Panc1 (cell line): ENCODE results near the gene CACNA1C.

ENCODE experiments used
- POLR2AphosphoS5 ChIP-seq: IDR thresholded peaks from 2 replicates; pipeline ENCODE4 v1.6.1; 2012; ENCODE audit warnings: mild to moderate bottlenecking, low read depth, low read length, moderate library complexity
- TCF7L2 ChIP-seq: IDR thresholded peaks from 2 replicates; pipeline ENCODE4 v1.6.1; 2011; ENCODE audit warnings: mild to moderate bottlenecking, low read depth, low read length, inconsistent platforms
- TF ChIP-seq, protein P1 (sequence below): fragments of 450-650 bp; IDR thresholded peaks from 2 replicates; pipeline ENCODE4 v1.5.1; 2017; ENCODE audit warnings: mild to moderate bottlenecking
- TF ChIP-seq, protein P2 (sequence below), 2 experiments: IDR thresholded peaks; 2 replicates each; pipeline ENCODE4 v1.6.1; 2011 to 2012; ENCODE audit warnings: low read depth in 2 of 2, control low read depth in 1 of 2, low read length in 1 of 2, mild to moderate bottlenecking in 1 of 2, moderate library complexity in 1 of 2; ENCODE audit not compliant: insufficient read depth in 1 of 2

DNA sequence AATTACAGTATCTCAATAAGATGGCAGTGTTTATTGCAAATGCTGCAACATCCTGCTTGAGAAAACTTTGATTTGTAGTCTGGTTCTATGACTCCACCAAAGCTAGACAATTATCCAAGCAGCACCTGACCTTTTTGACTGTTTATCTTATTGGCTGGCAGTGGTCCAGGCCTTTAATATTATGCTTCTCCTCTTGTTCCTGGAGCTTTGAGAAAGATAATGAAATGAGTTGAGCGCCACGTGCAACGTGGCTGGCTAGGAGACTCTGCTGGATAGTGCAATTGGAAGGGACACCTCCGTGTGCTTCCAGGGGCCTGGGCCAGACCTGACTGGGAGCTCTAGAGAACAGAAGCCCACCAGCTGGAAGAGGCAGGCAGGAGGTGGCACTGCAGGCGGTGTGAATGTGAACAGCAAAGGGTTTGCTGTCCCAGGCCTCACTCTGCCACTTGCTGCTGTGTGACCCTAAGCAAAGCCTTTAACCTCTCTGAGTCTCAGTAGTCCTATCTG, 349.3 kb downstream of the CACNA1C start:
- TF ChIP-seq, protein P1, sequence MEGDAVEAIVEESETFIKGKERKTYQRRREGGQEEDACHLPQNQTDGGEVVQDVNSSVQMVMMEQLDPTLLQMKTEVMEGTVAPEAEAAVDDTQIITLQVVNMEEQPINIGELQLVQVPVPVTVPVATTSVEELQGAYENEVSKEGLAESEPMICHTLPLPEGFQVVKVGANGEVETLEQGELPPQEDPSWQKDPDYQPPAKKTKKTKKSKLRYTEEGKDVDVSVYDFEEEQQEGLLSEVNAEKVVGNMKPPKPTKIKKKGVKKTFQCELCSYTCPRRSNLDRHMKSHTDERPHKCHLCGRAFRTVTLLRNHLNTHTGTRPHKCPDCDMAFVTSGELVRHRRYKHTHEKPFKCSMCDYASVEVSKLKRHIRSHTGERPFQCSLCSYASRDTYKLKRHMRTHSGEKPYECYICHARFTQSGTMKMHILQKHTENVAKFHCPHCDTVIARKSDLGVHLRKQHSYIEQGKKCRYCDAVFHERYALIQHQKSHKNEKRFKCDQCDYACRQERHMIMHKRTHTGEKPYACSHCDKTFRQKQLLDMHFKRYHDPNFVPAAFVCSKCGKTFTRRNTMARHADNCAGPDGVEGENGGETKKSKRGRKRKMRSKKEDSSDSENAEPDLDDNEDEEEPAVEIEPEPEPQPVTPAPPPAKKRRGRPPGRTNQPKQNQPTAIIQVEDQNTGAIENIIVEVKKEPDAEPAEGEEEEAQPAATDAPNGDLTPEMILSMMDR: no peak
- no peak for TF ChIP-seq TCF7L2
- no peak for TF ChIP-seq POLR2AphosphoS5
- TF ChIP-seq, protein P2, sequence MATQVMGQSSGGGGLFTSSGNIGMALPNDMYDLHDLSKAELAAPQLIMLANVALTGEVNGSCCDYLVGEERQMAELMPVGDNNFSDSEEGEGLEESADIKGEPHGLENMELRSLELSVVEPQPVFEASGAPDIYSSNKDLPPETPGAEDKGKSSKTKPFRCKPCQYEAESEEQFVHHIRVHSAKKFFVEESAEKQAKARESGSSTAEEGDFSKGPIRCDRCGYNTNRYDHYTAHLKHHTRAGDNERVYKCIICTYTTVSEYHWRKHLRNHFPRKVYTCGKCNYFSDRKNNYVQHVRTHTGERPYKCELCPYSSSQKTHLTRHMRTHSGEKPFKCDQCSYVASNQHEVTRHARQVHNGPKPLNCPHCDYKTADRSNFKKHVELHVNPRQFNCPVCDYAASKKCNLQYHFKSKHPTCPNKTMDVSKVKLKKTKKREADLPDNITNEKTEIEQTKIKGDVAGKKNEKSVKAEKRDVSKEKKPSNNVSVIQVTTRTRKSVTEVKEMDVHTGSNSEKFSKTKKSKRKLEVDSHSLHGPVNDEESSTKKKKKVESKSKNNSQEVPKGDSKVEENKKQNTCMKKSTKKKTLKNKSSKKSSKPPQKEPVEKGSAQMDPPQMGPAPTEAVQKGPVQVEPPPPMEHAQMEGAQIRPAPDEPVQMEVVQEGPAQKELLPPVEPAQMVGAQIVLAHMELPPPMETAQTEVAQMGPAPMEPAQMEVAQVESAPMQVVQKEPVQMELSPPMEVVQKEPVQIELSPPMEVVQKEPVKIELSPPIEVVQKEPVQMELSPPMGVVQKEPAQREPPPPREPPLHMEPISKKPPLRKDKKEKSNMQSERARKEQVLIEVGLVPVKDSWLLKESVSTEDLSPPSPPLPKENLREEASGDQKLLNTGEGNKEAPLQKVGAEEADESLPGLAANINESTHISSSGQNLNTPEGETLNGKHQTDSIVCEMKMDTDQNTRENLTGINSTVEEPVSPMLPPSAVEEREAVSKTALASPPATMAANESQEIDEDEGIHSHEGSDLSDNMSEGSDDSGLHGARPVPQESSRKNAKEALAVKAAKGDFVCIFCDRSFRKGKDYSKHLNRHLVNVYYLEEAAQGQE (IDR thresholded peaks at IDR 0.05; ENCODE audit: insufficient read depth in 1 of 2, low read depth in 2 of 2, low read length in 1 of 2): no peak
